ENCODE data around the gene DNM3.

Gene DNM3

GRCh38 chr1:171873664-171874063, 32.4 kb downstream of the DNM3 start:
- DNase-seq, result no peak

DNA sequence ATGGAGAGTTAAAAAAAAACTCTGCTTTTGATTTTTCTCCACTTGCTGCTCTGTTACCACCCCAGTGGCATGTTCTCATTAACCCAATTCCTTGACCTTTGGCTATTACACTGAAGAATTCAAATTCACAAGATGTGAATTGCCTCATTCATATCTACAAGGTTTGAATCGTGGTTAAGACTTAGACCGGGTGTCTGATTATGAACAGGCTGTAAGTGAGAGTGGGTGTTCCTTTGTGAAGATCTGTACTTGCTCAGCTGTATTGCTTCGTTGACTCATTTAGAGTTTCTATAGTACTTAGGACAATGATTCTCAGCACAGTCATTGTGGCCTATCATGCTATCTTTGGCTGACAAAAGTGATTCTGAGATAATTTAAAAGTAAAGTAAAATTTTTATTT, 36.4 kb downstream of the DNM3 start:
- DNase-seq, result no peak

DNA sequence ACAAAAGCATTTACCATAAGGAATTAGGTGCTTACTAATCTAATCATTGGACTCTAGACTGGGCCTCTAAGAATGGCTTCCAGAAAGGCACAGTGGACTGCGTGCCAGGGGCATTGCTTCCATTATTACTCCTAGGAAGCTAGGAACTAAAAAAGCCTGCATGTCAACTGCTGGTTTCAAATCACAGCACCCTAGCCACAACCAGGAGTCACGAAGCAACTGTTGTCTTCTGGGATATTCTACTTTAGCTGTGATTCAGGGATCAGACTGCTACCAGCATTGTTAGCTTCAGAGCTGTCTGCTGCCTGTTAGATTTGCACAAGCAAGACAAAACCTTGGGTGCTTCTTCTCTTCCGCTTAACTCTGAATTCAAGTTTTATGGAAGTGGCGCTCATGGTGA, 38.3 kb downstream of the DNM3 start:
- no peak for DNase-seq

- no peak for DNase-seq
Measured at GRCh38 chr1:171881442-171881841, 40.1 kb downstream of the DNM3 start.

DNA sequence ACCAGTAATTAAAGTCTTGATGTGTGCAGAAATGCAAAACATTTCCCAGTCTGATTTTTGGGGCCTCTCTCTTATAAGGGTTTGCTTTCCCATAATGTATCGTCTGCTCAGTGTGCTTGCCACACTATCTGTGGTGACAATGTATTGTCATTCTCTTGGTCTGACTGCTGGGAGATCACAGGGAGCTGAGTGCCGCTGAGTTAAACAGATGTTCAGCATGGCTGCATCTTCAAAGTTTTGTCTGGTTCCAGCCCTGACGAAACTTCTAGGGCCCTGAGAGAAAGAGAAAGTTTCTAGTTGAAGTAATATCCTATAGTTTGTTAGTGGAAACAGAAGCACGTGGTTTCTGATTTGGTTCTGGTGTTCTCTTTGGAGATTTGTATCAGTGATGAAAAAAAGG, 42.6 kb downstream of the DNM3 start:
- DNase-seq, result no peak

DNA sequence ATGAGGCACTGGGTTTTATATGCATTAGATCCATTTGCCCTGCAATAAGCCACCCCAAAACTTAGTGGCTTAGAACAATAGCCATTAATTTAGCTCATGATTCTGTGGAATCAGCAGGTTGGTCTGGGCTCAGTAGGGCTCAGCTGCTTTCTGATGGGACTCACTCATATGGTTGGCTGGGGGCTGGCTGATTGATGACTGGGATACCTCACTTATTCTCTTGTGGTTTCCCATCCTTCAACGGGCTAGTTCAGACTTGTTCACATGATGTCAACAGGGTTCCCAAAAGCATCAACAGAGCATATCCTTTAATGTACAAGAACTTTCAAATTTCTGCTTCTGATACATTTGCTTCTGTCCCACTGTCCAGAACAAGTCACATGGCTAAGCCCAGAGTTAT, 43.2 kb downstream of the DNM3 start:
- no peak for DNase-seq

DNA sequence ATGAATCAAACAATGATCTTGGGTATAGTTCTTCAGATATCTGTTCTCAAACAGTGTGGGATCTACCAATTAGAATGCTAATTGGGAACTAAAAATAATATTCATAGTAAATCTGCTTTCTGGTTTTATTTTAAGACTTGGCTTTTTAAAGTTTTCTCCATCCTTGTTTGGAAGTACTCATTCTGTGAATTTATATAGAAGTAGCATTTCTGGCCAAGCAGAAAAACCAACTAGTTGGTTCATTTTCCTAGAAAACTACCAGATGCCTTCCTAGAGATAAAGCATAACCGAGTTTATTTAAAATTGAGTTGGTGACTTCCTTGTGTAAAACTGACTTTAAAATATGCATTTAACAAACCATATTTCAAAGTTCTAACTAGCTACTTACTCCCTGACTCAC, 48.8 kb downstream of the DNM3 start:
- no peak for DNase-seq

DNA sequence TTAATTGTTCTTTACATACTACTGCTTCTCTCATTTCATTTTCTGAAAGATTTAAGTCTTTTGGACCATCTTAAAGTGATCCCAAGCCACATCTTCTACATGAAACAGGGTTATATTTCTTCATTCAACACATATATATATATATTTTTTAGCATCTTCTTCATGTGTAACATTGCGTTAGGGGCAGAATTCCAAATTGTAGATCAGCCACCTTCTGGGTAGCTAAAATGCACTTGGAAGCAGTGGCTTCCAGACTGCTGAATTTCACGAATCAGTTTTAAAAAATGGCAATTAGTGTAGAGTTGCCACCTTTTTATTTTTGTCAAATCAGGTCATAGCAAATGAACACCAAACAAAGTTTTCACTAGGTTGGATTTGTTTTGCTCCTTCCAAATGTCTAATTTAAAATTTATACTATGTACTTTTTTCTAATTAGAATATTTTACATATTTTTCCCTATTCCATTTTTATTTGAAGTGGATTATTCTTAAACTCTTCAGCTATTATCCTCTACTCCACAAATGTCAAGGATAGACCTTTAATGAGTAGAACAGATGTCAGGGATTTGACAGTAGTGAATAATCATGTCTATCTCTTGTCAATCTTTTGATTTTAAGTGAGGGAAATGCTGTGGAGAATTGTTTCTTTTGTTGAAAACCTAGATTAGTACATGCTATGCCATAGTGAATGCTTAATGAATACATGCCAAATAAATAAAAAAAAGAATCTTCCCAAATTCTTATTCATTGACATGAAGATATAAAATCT, 55.8 kb downstream of the DNM3 start:
- DNase-seq, result no peak

- peak; percentile 22 for DNase-seq
Measured at GRCh38 chr1:171898941-171899340, 57.6 kb downstream of the DNM3 start.

- no peak for DNase-seq
Measured at GRCh38 chr1:171899838-171900237, 58.5 kb downstream of the DNM3 start.

DNA sequence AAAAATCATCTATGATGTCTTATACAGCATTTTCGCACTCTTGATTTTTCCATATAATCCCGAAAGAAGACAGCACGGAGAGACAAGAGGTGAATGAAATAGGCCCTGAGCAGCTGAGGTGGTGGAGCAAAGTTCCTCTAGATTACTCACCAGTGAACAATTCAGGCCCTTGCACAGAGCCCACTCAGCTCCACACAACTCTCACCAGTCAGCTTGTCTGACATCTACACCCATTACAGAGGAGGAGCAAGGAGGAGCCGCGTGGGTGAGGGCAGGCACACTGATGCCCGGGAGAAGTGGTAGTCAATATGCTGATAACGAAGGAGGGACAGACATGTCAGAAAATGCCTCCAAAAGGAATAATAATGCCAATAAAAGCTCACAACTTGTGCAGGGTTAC, 59.9 kb downstream of the DNM3 start:
- no peak for DNase-seq

GRCh38 chr1:171902527-171902926, 61.2 kb downstream of the DNM3 start:
- no peak for DNase-seq

DNA sequence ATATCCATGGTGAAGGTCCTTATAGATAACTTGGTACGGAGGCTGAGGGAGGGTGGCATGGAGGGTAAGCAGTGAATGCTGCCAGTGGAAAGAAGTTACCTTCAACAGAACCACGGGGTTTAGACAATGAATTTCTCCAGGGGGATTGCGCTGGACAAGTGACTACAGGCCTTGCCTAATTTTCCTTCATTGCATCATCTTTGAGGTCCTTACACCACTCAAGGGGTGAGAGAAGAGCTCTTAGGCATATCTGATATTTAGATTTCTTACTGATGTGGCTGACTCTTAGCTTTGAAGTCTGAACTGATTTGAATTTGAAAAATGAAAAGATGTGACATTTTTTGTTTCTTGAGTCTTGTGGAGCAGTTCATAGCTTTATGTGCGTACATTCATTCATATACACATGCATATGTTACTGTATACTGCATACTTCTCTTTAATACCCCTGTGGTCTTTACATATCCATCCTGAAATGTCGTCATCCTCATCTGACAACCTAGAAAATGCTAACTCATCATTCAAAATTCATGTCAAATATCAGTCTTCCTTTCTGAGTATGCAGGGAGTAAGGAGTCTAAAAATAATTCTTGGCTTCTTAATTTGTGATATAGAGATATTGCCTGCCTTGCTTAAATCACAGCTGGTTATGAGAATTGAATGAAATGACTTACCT, 63.6 kb downstream of the DNM3 start:
- no peak for DNase-seq

- DNase-seq, result no peak
Measured at GRCh38 chr1:171909711-171910110, 68.4 kb downstream of the DNM3 start.

- DNase-seq, result no peak
Measured at GRCh38 chr1:171910786-171911185, 69.5 kb downstream of the DNM3 start.

DNA sequence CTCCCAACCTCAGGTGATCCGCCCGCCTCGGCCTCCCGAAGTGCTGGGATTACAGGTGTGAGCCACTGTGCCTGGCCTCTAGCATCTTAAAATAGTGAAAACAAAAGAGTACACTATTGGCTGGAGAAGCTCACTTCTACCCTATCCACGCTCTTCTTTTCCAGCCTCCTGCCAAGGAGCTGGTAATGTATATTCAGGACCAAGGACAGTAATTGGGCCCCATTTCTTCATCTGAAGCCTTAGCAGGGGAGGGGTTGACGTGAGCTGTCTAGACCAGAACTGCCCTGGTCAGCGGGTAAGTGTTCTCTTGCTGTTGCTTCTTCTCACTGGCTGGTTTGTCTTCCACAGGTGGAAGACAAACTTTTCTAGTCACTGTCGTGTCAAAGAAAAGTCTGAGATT, 70.2 kb downstream of the DNM3 start:
- DNase-seq, result no peak

- no peak for DNase-seq
Measured at GRCh38 chr1:171912509-171913175, 71.3 kb downstream of the DNM3 start.

DNA sequence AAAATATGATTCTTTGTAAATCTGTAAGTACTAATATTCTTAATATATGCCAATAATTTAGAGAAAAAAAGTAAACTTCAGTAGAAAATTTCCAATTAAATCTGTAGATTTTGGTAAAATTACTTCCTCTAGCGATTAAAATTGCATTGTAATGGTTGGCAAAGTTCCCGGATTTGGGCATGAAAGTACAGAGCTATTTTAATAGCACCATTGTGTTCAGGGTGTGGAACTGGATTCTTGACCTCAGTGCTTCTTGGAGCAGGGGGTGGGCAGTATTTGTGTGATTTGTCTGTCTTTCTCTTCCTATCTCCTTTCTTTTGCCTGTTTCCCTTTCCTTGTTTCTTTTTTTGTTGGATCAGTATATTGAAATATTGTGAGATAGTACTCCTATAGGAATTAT, 72.1 kb downstream of the DNM3 start:
- no peak for DNase-seq

DNA sequence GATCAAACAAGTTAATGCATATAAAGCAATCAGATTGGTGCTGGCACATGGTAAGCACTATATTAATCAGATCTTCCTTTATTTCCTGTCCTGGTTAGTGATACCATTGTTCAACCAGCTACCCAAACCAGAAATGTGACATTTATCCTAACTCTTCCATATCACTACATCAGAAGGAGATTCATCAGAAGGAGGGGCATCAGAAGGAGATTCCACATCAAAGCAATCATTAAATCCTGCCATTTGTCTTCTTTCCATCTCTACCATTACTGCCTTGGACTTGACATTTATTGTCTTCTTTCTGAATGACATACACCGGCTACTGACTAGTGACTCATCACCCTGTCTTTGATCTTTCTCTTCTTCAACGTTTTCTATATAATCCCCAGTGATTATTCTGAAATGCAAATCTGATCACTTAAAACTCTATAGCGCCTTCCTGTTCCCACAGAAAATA, 75.0 kb downstream of the DNM3 start:
- no peak for DNase-seq

DNA sequence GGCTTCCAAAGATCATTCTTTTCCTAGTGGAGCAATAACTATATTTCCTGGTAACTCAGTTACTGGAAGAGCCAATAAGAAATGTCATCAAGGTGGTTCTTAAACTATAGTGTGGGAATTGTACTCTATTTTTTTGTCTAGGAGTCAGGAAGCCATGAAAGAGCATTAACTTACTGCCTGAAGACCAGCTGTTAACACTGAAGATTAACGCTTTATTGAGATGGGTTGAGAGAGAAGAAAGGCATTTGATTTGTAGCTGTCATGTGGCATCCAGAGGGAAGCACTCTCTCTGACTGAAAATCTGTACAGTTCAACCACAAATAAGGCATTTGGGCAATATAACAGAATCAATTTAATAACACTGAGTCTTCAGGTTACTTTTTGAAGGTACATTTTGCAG, 76.0 kb downstream of the DNM3 start:
- DNase-seq, result no peak

DNA sequence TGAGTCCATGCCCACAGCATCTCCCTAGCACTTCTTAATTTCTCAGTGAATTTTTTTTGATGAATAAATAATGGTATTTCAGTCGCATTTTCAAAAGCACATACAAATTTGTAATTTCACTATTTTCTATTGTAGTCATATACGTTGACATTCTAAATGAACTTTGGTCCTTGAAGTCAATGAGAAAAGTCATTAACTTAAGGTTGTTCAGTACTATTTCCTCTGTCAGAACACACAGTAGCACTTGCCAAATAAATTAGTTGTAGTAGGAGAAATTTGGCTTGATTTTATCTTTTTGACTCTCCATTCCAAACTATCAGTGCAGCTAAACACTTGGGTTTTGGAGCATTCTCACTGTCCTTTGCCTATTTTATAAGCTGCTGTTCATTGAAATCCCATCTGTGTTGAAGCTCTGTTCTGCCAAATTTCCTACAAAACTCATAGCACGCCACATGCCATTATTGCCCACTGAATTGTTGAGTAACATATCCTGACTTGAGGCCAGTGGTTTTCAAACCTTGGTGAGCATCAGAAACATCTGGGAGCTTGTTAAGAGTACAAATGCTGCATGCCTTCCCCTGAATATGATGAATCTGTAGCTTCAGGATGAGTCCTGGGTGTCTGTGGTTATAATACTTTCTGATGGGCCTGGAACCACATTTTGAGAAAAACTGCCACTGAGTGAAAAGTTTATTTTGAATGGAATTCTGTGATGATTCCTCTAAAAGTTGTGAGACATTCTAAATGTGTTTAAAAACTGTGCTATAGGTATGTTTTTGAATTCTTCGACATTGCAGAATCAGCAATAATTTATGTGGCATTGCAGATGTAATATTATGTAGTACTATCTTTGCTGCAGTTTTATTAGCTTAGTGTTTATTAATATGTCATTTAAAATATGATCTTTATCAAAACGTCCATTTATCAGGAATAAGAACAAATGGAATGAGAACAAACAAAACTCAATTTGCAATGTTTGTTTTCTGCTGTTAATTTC, 78.9 kb downstream of the DNM3 start:
- no peak for DNase-seq

DNA sequence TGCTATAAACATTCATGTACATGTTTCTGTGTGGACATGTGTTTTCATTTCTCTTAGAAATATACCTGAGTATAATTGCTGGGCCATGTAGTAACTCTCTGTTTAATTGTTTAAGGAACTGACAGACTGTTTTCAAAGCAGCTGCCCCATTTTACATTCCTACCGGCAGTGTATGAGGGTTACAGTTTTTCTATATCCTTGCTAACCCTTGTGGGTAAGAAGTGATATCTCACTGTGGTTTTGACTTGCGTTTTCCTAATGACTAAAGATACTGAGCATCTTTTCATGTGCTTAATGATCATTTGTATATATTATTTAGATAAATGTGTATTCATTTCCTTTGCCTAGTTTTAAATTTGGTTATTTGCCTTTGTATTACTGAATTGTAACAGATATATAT, 81.7 kb downstream of the DNM3 start:
- DNase-seq, result no peak

DNA sequence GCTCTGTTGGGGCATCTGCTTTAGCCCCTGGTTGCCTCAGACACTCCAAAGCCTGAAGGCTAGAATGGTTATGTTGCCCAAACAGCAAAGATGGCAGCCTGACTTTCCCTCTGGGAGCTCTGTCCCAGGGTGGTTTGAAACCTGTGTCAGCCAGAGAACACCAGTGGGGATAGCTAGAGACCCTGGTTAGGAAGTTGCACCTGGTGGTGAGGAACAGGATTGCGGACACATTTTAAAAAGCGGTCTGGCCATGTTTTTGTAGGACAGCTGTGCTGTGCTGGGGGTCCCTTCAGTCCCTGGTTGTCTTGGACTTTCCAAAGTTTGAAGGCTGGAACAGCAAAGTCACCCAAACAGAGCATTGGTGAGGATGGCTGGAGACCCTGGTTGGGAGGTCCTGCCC, 87.8 kb downstream of the DNM3 start:
- no peak for DNase-seq

Data from NCI-H1092 treated with DMSO at 0.1 percent for 48 hours (cell line).